Mucosa of descending colon (tissue), 3 donors: ENCODE results near the gene PPP1R27. TPM values are rescaled to one million over a fixed set of nuclear protein-coding genes. Genes with fewer than 3 reads are reported as not detected.

Experiments
- ATAC-seq: fragments of 200-7000 bp; cut with Tn5 transposase; one replicate; pipeline ENCODE4 v1.9.1; 2020; ENCODE audit warnings: mild to moderate bottlenecking, moderate library complexity
- DNase-seq, 3 donors: peaks; one replicate each; pipeline ENCODE4 v3.0.0-alpha.2; 2020
- H3K36me3 ChIP-seq: fragments of 200-600 bp; one replicate; pipeline ENCODE4 v1.8.0; 2021; ENCODE audit warnings: low read depth, mild to moderate bottlenecking
- H3K4me1 ChIP-seq: fragments of 200-600 bp; one replicate; pipeline ENCODE4 v1.8.0; 2021; ENCODE audit warnings: low read depth, mild to moderate bottlenecking
- H3K4me3 ChIP-seq: fragments of 200-600 bp; one replicate; pipeline ENCODE4 v1.8.0; 2021; ENCODE audit warnings: mild to moderate bottlenecking
- H3K9me3 ChIP-seq: fragments of 200-600 bp; one replicate; pipeline ENCODE4 v1.8.0; 2021; ENCODE audit warnings: mild to moderate bottlenecking
- intact Hi-C, 2 donors: fragments of 100-400 bp; cut with DNase I in 1 of 2; cut with micrococcal nuclease in 1 of 2; formaldehyde crosslinking; loops; one replicate each; pipeline versions ENCODE4 v1.11.0 to v1.11.1; 2022; cut with DNase I, micrococcal nuclease
- long read RNA-seq, 2 donors: library from polyadenylated mRNA; unstranded; transcript quantifications; one replicate each; pipeline ENCODE4 v2.0.0, GENCODE V29; 2019 to 2021
- total RNA-seq, 3 donors: library from RNA; stranded (reverse); fragmentation: NEBNext Ultra II Directional in 2 of 3; extraction: Animal tissue kit (Norgen Biotek cat#: 25700) in 2 of 3; gene quantifications; one replicate each; pipeline versions ENCODE4 v1.2.1 to v1.2.4, GENCODE V29; 2021 to 2023
- TF ChIP-seq, protein P1 (sequence below): fragments of 200-600 bp; IDR thresholded peaks from one replicate; pipeline ENCODE4 v1.8.0; 2022; ENCODE audit warnings: antibody characterized with exemption, mild to moderate bottlenecking
- donor health status: DM: no; HTN: no; CAD: no; lungs with moderate emphysema.
- donor health status: DM: no; HTN: no; CAD: no.
- donor health status: DM: no; HTN: yes; CAD: no.

The PPP1R27 gene, protein sequence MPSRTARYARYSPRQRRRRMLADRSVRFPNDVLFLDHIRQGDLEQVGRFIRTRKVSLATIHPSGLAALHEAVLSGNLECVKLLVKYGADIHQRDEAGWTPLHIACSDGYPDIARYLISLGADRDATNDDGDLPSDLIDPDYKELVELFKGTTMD
- total RNA-seq = under 1 TPM in 2 of 3 donors, not detected in 1; 0.52 to 0.84 TPM
- long read RNA-seq, donor 1 = 0 reads
- long read RNA-seq, donor 2 = 0 reads

DNA sequence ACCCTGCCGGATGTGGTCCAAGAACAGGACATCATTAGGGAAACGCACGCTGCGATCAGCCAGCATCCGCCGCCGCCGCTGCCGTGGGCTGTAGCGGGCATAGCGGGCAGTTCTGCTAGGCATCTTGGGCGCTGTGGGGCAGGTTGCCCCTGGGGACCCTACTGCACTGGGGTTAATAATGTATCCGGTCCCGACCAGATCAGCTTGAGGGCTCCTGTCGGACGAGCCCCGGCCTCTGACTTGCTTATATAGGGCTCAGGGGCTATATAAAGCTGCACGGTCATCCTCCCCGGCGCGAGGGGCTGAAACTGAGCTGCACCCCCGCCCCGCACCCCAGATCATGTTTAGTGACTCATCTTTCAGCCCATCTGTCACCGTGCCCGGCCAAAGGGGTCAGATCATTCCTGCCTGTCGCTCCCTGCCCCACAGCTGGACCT is at the start of gene PPP1R27:
TSS of gene PPP1R27 (minus strand) at position 220 of the 437 bp plus-strand sequence. CDS start at position 123, 97 bp downstream.
- TF ChIP-seq, protein P1, sequence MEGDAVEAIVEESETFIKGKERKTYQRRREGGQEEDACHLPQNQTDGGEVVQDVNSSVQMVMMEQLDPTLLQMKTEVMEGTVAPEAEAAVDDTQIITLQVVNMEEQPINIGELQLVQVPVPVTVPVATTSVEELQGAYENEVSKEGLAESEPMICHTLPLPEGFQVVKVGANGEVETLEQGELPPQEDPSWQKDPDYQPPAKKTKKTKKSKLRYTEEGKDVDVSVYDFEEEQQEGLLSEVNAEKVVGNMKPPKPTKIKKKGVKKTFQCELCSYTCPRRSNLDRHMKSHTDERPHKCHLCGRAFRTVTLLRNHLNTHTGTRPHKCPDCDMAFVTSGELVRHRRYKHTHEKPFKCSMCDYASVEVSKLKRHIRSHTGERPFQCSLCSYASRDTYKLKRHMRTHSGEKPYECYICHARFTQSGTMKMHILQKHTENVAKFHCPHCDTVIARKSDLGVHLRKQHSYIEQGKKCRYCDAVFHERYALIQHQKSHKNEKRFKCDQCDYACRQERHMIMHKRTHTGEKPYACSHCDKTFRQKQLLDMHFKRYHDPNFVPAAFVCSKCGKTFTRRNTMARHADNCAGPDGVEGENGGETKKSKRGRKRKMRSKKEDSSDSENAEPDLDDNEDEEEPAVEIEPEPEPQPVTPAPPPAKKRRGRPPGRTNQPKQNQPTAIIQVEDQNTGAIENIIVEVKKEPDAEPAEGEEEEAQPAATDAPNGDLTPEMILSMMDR = no peak
- no peak for DNase-seq
- no peaks in the 10 kb centered on the region for H3K36me3 ChIP-seq
- no peak within 1 kb of the TSS for H3K4me3 ChIP-seq
- intact Hi-C loops = no loop called here
- no peak for ATAC-seq
- H3K4me1 ChIP-seq = peaks cover 7% of the 10 kb centered on the region
- no peaks in the 10 kb centered on the region for H3K9me3 ChIP-seq

DNA sequence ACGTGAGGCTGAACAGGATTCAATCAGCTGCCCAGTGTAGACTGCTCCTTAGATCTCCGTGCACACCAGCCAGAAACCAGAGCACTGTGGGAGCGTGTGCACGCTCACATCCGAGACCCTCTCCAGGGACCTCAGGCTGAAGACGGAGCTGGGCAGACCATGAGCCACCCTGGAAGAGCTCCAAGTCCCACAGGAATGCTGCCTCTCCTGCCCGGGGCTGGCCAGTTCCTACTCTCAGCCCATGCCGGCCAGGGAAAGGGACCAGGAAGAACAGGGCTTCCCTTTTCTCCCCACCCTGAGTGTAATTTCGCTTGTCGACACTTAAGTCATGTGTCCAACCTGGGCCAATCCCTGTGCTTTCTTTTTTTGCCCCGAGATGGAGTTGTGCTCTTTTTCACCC is 49.7 kb upstream of the PPP1R27 start:
- TF ChIP-seq, protein P1 = no peak
- H3K4me1 ChIP-seq = peaks cover 2% of the 10 kb centered on the region
- DNase-seq (no peak), ATAC-seq (peak; percentile 17)
- H3K4me3 ChIP-seq = no peak overlapping the region
- intact Hi-C loops = no loop called here
- H3K36me3 ChIP-seq = peaks cover 13% of the 10 kb centered on the region
- no peaks in the 10 kb centered on the region for H3K9me3 ChIP-seq

DNA sequence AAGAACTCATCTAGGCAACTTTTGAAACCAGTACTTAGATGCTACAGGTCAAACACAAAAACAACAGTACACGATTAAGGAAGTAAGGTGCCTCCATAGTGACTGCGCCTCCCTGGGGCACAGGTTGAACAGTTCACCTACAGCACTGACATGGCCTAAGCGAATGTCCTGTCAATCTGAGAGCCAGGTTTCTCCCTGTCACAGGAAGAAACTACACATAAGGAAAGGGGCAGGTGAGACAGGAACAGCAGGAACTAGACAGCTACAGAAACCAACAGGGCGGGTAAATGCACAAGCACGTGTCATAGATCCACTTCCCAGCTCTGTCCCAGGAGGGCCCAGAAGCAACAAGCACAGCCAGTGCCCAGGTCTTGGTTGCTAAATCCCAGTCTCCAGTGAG is 44.3 kb upstream of the PPP1R27 start:
- DNase-seq (no peak), ATAC-seq (no peak)
- H3K36me3 ChIP-seq = no peaks in the 10 kb centered on the region
- H3K4me1 ChIP-seq = no peaks in the 10 kb centered on the region
- H3K4me3 ChIP-seq = no peak overlapping the region
- no peaks in the 10 kb centered on the region for H3K9me3 ChIP-seq
- TF ChIP-seq, protein P1 = no peak
- intact Hi-C loops = no loop called here

DNA sequence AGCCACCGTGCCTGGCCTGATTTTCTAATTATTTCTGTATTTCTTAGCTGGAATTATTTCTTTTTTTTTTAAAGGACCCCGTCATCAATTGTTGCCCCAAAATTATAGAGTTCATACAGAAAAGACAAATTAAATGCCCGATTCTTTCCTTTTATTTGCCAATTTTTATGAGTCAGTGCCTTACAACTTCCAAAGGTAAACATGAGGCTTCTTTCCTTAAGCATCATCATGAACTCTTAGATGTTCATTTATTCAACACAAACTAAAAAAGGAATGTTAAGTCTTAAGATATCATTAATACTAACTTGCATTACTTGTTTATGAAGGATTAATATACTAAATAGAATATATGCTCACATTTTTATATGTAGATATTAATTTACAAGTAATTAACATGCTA is 43.4 kb upstream of the PPP1R27 start:
- H3K4me3 ChIP-seq = no peak overlapping the region
- ATAC-seq (no peak), DNase-seq (no peak)
- H3K9me3 ChIP-seq = no peaks in the 10 kb centered on the region
- no peaks in the 10 kb centered on the region for H3K4me1 ChIP-seq
- intact Hi-C loops = no loop called here
- TF ChIP-seq, protein P1 = no peak
- H3K36me3 ChIP-seq = no peaks in the 10 kb centered on the region

DNA sequence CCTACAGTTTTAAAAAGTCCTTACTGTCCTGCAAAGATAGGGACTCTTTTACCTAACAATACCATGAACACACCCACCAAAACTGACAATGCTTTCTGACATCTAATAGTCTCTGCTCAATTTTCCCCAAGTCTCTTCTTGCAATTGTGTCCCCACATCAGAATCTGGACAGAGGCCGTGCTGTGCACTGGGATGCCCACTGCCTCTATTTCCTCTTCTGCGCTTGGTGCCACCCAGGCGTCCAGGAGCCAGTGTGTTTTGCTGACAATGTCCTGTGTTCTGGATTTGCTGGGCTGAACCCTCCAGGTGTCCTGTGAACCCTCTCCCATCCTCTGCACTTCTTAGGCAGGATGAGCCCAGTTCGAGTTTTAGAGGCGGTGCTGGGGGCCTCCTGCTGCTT is 42.7 kb upstream of the PPP1R27 start:
- Histone ChIP-seq H3K4me1 (peaks cover 3% of the 10 kb centered on the region), H3K4me3 (no peak overlapping the region), H3K36me3 (no peaks in the 10 kb centered on the region), H3K9me3 (no peaks in the 10 kb centered on the region)
- no peak for DNase-seq
- ATAC-seq = no peak
- TF ChIP-seq, protein P1 = no peak
- intact Hi-C loops = no loop called here
